SIG-M5 treated with dmso at 0.1 percent for 504 hours (cell line): ENCODE results near the gene FAR1.

Experiments used
- DNase-seq: peaks from one replicate; lab custom pipeline; 2025; ENCODE audit not compliant: unreplicated experiment; lab: John Stamatoyannopoulos, UW

The FAR1 gene

GRCh38 chr11:13775471-13775870 is 107.0 kb downstream of the FAR1 start:
- DNase-seq = no peak

DNA sequence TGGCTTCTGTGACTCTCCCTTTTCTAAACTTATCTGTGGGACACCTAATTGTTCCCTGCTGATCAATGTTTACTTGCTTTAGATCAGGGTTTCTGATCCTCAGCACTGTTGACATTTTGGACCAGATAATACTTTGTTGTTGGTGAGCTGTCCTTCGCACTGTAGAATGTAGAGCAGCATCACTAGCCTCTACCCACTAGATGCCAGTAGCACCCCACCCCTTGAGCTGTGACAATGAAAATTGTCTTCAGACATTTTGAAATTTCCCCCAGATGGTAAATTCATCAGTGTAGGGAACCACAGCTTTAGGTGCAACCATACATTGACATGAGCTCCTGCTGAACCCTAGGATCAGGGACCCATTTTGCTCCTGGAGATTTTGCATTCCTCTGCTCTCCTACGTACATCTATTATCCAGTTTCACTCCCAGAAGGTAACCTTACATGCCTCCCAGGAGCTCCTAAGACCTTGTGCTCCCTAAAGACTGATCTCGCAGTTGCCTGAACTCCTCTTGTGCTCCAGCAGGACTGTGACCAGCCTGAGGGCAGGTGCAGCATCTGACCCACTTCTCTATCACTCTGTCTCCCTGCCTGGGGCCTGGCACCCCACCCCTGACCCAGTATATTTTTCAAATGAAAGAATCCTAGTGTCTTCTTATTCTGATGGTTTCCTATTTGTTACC is 107.8 kb downstream of the FAR1 start:
- no peak for DNase-seq

- no peak for DNase-seq
These were observed 109.0 kb downstream of the FAR1 start for GRCh38 chr11:13777341-13777985.

DNA sequence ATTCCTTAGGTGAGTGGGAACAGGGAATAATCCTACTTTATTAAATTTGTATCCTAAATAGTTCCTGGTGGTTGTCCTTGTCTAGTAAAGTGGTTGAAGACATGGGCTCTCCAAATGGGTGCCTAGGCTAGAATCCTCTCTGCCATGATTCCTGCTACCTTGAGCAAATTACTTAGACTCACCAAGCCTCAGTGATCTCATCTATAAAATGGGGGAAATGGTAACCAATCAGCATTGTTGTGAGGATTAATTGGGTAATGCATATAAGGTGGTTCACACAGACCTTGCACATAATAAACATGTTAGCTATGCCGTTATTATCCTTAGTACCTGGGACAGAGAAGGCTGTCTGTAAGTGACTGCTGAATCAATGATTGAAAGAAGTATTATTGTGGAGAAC is 109.9 kb downstream of the FAR1 start:
- DNase-seq = no peak

DNA sequence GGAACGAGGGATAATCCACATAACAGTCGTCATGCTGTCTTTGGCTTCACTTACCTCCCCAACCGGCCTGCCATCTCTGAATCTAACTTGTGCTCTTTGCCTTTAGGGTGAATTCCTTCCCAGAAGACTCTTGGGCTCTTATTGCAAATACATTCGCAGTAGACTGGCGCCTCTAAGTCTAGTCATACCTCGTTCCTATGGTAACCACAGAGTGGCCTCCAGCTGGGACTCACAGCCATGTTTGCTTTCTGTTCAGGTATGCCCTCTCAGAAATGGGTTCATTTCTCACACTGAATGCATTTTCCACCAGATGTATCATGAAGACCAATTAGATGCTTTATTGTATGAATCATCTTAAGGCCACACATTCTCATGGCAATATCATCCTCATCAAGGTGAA is 112.7 kb downstream of the FAR1 start:
- DNase-seq = no peak
